H1 (cell line): ENCODE results near the gene TTLL1. TPM values are rescaled to one million over a fixed set of nuclear protein-coding genes. Genes with fewer than 3 reads are reported as not detected.

Experiments used
- CTCF ChIA-PET: fragments of 300-600 bp; sonication (Branson Sonifier 250); formaldehyde crosslinking; loops from one replicate; lab custom pipeline; 2021; ENCODE audit not compliant: partially characterized antibody; lab: Charles Lee
- POLR2A ChIA-PET: fragments of 300-600 bp; sonication (Branson Sonifier 250); formaldehyde crosslinking; loops from one replicate; lab custom pipeline; 2021; ENCODE audit warnings: inconsistent platforms; ENCODE audit not compliant: partially characterized antibody; lab: Charles Lee
- DNase-seq, 2 experiments: peaks; one replicate each; pipeline versions ENCODE4 v3.0.0 to v3.0.0-alpha.2; 2010 to 2022; ENCODE audit warnings: low spot score in 2 of 2, low read depth in 1 of 2, mixed read lengths in 1 of 2
- FAIRE-seq: peaks from 2 replicates; lab custom pipeline; 2011; peaks lifted over from hg19 to GRCh38; lab: Jason Lieb, UNC
- H2AFZ ChIP-seq: 2 replicates; pipeline ENCODE4 v1.8.1; 2012; ENCODE audit warnings: low read length, inconsistent platforms
- H2AK5ac ChIP-seq: 2 replicates; pipeline ENCODE4 v1.6.1; 2013; ENCODE audit warnings: low read depth, low read length
- H2BK120ac ChIP-seq: replicated peaks from 2 replicates; pipeline ENCODE3; 2013; ENCODE audit warnings: low read depth, low read length, inconsistent platforms
- H2BK12ac ChIP-seq: 2 replicates; pipeline ENCODE4 v1.6.1; 2013; ENCODE audit warnings: low read depth, low read length
- H2BK15ac ChIP-seq: 2 replicates; pipeline ENCODE4 v1.6.1; 2013; ENCODE audit warnings: low read length
- H2BK20ac ChIP-seq: 2 replicates; pipeline ENCODE4 v1.6.1; 2013; ENCODE audit warnings: low read length
- H2BK5ac ChIP-seq: 2 replicates; pipeline ENCODE4 v1.6.1; 2013; ENCODE audit warnings: low read depth, low read length
- H3K14ac ChIP-seq: 2 replicates; pipeline ENCODE4 v1.6.1; 2013; ENCODE audit warnings: inconsistent platforms; ENCODE audit not compliant: insufficient read length
- H3K18ac ChIP-seq: 2 replicates; pipeline ENCODE4 v1.6.1; 2013; ENCODE audit warnings: low read length; ENCODE audit errors: extremely low read depth
- H3K23ac ChIP-seq: 2 replicates; pipeline ENCODE4 v1.6.1; 2013; ENCODE audit warnings: inconsistent platforms; ENCODE audit not compliant: insufficient read length
- H3K23me2 ChIP-seq: 2 replicates; pipeline ENCODE4 v1.6.1; 2013; ENCODE audit warnings: low read depth, low read length
- H3K27ac ChIP-seq: 2 replicates; pipeline ENCODE4 v1.6.1; 2011; ENCODE audit warnings: low read depth, low read length, inconsistent platforms
- H3K27me3 ChIP-seq, 4 experiments: replicated peaks in 1 of 4; 1 replicate in 1 of 4; 2 replicates in 3 of 4; pipeline versions ENCODE4 v1.6.1 to v1.8.1; 2011 to 2013; ENCODE audit warnings: low read length in 3 of 4, mild to moderate bottlenecking in 3 of 4, inconsistent platforms in 2 of 4, mixed read lengths in 2 of 4, moderate library complexity in 1 of 4; ENCODE audit not compliant: control insufficient read depth in 3 of 4, insufficient read depth in 3 of 4; ENCODE audit errors: extremely low read depth in 1 of 4
- H3K36me3 ChIP-seq, 4 experiments: 2 replicates each; pipeline versions ENCODE4 v1.6.1 to v1.8.1; 2011 to 2013; ENCODE audit warnings: mild to moderate bottlenecking in 4 of 4, low read length in 3 of 4, moderate library complexity in 2 of 4, control low read depth in 1 of 4, inconsistent platforms in 1 of 4; ENCODE audit not compliant: insufficient read depth in 4 of 4, control insufficient read depth in 2 of 4
- H3K4ac ChIP-seq: replicated peaks from 2 replicates; pipeline ENCODE3; 2013; ENCODE audit warnings: low read length, low read depth, mixed read lengths, inconsistent platforms; ENCODE audit not compliant: insufficient read length
- H3K4me1 ChIP-seq, 4 experiments: replicated peaks in 1 of 4; 1 replicate in 1 of 4; 2 replicates in 3 of 4; pipeline versions ENCODE4 v1.6.1 to v1.8.1; 2011 to 2013; ENCODE audit warnings: low read length in 3 of 4, inconsistent platforms in 2 of 4, mixed read lengths in 1 of 4; ENCODE audit not compliant: insufficient read depth in 4 of 4, control insufficient read depth in 3 of 4
- H3K4me2 ChIP-seq, 2 experiments: 2 replicates each; pipeline versions ENCODE4 v1.6.1 to v1.8.1; 2011 to 2013; ENCODE audit warnings: low read depth in 2 of 2, low read length in 2 of 2, control low read depth in 1 of 2, inconsistent platforms in 1 of 2, mild to moderate bottlenecking in 1 of 2; ENCODE audit not compliant: insufficient read depth in 1 of 2
- H3K4me3 ChIP-seq, 4 experiments: fragments of 200-600, 300-600 bp in 1 of 4; sonication (generic), shearing (Covaris generic), sonication (Bioruptor Twin) in 1 of 4; 2 replicates each; pipeline versions ENCODE4 v1.5.1 to v1.8.1; 2011 to 2016; ENCODE audit warnings: low read length in 4 of 4, low read depth in 3 of 4, control low read depth in 2 of 4, inconsistent platforms in 2 of 4, mild to moderate bottlenecking in 2 of 4, mixed read lengths in 1 of 4, moderate library complexity in 1 of 4; ENCODE audit not compliant: insufficient read depth in 2 of 4; ENCODE audit errors: extremely low read depth in 1 of 4
- H3K56ac ChIP-seq: replicated peaks from 2 replicates; pipeline ENCODE3; 2013; ENCODE audit warnings: low read depth, mild to moderate bottlenecking, mixed read lengths, low read length, inconsistent platforms; ENCODE audit not compliant: insufficient read length
- H3K79me1 ChIP-seq: 2 replicates; pipeline ENCODE4 v1.6.1; 2013; ENCODE audit warnings: low read depth, low read length, control low read depth
- H3K79me2 ChIP-seq, 2 experiments: 2 replicates each; pipeline versions ENCODE4 v1.6.1 to v1.8.1; 2012 to 2013; ENCODE audit warnings: low read length in 2 of 2, mild to moderate bottlenecking in 2 of 2, inconsistent platforms in 1 of 2; ENCODE audit not compliant: insufficient read depth in 2 of 2, control insufficient read depth in 1 of 2
- H3K9ac ChIP-seq, 4 experiments: replicated peaks in 1 of 4; 1 replicate in 1 of 4; 2 replicates in 3 of 4; pipeline versions ENCODE4 v1.6.1 to v1.8.1; 2011 to 2013; ENCODE audit warnings: low read depth in 3 of 4, low read length in 3 of 4, control low read depth in 2 of 4, mild to moderate bottlenecking in 2 of 4, moderate library complexity in 2 of 4, inconsistent platforms in 1 of 4; ENCODE audit errors: extremely low read depth in 1 of 4
- H3K9me3 ChIP-seq, 2 experiments: 2 replicates each; pipeline versions ENCODE4 v1.6.1 to v1.8.1; 2012 to 2013; ENCODE audit warnings: mild to moderate bottlenecking in 2 of 2, moderate library complexity in 2 of 2, control low read depth in 1 of 2, inconsistent platforms in 1 of 2, low read depth in 1 of 2, low read length in 1 of 2, mixed read lengths in 1 of 2; ENCODE audit not compliant: insufficient read depth in 2 of 2
- H4K20me1 ChIP-seq, 2 experiments: replicated peaks in 1 of 2; 2 replicates each; pipeline versions ENCODE3 to v1.8.1; 2011 to 2013; ENCODE audit warnings: inconsistent platforms in 2 of 2, low read length in 2 of 2, mild to moderate bottlenecking in 1 of 2; ENCODE audit not compliant: insufficient read depth in 2 of 2, control insufficient read depth in 1 of 2
- H4K5ac ChIP-seq: 2 replicates; pipeline ENCODE4 v1.6.1; 2013; ENCODE audit warnings: low read length, low read depth, mixed read lengths, inconsistent platforms; ENCODE audit not compliant: insufficient read length
- H4K8ac ChIP-seq: 2 replicates; pipeline ENCODE4 v1.8.0; 2013; ENCODE audit warnings: mild to moderate bottlenecking, moderate library complexity, low read length, inconsistent platforms; ENCODE audit not compliant: insufficient read depth; ENCODE audit errors: extremely low read depth
- H4K91ac ChIP-seq: replicated peaks from 2 replicates; pipeline ENCODE3; 2013; ENCODE audit warnings: low read length, mixed read lengths, inconsistent platforms; ENCODE audit not compliant: insufficient read length
- ASH2L ChIP-seq: fragments of 200-600, 300-600 bp; sonication (generic); IDR thresholded peaks from one replicate; pipeline ENCODE4 v1.7.1; 2017; ENCODE audit warnings: low read length
- EGR1 ChIP-seq: IDR thresholded peaks from 2 replicates; pipeline ENCODE4 v1.6.1; 2011; ENCODE audit warnings: low read depth, low read length, borderline replicate concordance
- POU5F1 ChIP-seq: IDR thresholded peaks from 2 replicates; pipeline ENCODE4 v1.6.1; 2011; ENCODE audit warnings: low read depth, mild to moderate bottlenecking, low read length, moderate library complexity
- SIX5 ChIP-seq: IDR thresholded peaks from 2 replicates; pipeline ENCODE4 v1.6.1; 2011; ENCODE audit warnings: mild to moderate bottlenecking, low read depth, low read length
- SP2 ChIP-seq: IDR thresholded peaks from 2 replicates; pipeline ENCODE4 v1.6.1; 2012; ENCODE audit warnings: mild to moderate bottlenecking, low read length, inconsistent platforms
- SP4 ChIP-seq: IDR thresholded peaks from 2 replicates; pipeline ENCODE4 v1.6.1; 2012; ENCODE audit warnings: low read length, inconsistent platforms
- SRF ChIP-seq: IDR thresholded peaks from 2 replicates; pipeline ENCODE4 v1.6.1; 2011; ENCODE audit warnings: mild to moderate bottlenecking, low read depth, low read length, moderate library complexity
- WGBS, 2 experiments: shearing (Covaris generic) in 1 of 2; methylation state at CpG; one replicate each; pipeline versions ENCODE4 v1.1.6 to v1.1.7; 2013 to 2015; ENCODE audit warnings: low lambda C conversion rate in 2 of 2, mixed read lengths in 2 of 2, inconsistent platforms in 1 of 2, low coverage in 1 of 2, missing lambda C conversion rate in 1 of 2; ENCODE audit not compliant: insufficient replicate concordance in 2 of 2, insufficient coverage in 1 of 2, insufficient read length in 1 of 2; ENCODE audit errors: extremely low coverage in 1 of 2, missing lambda C conversion rate in 1 of 2; 5-methylcytosine and 5-hydroxymethylcytosine counted together
- polyA plus RNA-seq, 7 experiments: library from polyadenylated mRNA; depleted of rRNA in 3 of 7; stranded (reverse) in 5 of 7; unstranded in 2 of 7; fragments of >200 nt in 5 of 7; fragments of 200-250 nt in 2 of 7; gene quantifications; 1 replicate in 5 of 7; 2 replicates in 1 of 7; 4 replicates in 1 of 7; pipeline versions ENCODE4 v1.2.1 to v1.2.3, GENCODE V29; 2011 to 2013; ENCODE audit warnings: missing spikeins in 2 of 7, mixed read lengths in 2 of 7
- total RNA-seq: library from RNA; stranded (reverse); fragmentation: NEBNext Ultra II Directional; extraction: Animal tissue kit (Norgen Biotek cat#: 25700); gene quantifications from 2 replicates; pipeline ENCODE4 v1.2.1, GENCODE V29; 2021

Gene TTLL1
- total and polyA plus RNA-seq, 2 of the 8 experiments (the other 6 are each of a cell fraction or from before 2014, with no cell fraction given) = 5.0 to 13.8 TPM

GRCh38 chr22:43134553-43134952, 45.4 kb upstream of the TTLL1 start:
- peaks cover 5% of the 10 kb centered on the region for H3K79me1 ChIP-seq
- H4K8ac ChIP-seq = no peak overlapping the region
- H3K23ac ChIP-seq = no peak overlapping the region
- no peaks in the 10 kb centered on the region for H3K9me3 ChIP-seq
- H2BK5ac ChIP-seq = no peak overlapping the region
- no peak overlapping the region for H3K56ac ChIP-seq
- no peak overlapping the region for H2AFZ ChIP-seq
- no peak overlapping the region for H3K18ac ChIP-seq
- peaks cover 6 to 56% (median 17%) of the 10 kb centered on the region in 4 experiments; a peak in 6 of 8 replicates for H3K36me3 ChIP-seq
- peaks cover 0 to 14% of the 10 kb centered on the region in 2 experiments for H4K20me1 ChIP-seq
- H3K14ac ChIP-seq = no peak overlapping the region
- no peak overlapping the region for H3K4me2 ChIP-seq
- H3K9ac ChIP-seq = no peak overlapping the region
- H2BK120ac ChIP-seq = no peak overlapping the region
- WGBS, 2 experiments = 95% methylated on average over 4 of the region's 4 CpGs; no CpG with 5 or more reads in 1 of the 2 experiments
- H2BK20ac ChIP-seq = no peak overlapping the region
- H3K4me1 ChIP-seq = no peaks in the 10 kb centered on the region; a peak in 2 of 7 replicates
- DNase-seq (no peak), FAIRE-seq (no peak)
- no peak overlapping the region for H2AK5ac ChIP-seq
- no peaks in the 10 kb centered on the region for H3K27me3 ChIP-seq
- no peak overlapping the region for H2BK15ac ChIP-seq
- no peak overlapping the region for H4K5ac ChIP-seq
- TF ChIP-seq SP2 = no peak
- TF ChIP-seq SP4 = no peak
- TF ChIP-seq POU5F1 = no peak
- no peak for TF ChIP-seq SIX5
- no peak for TF ChIP-seq SRF
- no peak for TF ChIP-seq ASH2L
- no peak for TF ChIP-seq EGR1
- H3K23me2 ChIP-seq = no peaks in the 10 kb centered on the region
- H4K91ac ChIP-seq = no peak overlapping the region
- no peak overlapping the region for H3K27ac ChIP-seq
- ChIA-PET CTCF (interaction anchor here (1.1 to 2.6 kb wide), 5 partner anchors 8 to 56 kb away, joined by 3 to 10 read pairs (median 4); no protein-coding TSS in a partner anchor), POLR2A (interaction anchor here (1.5 kb wide), 1 partner anchor 32 kb away, joined by 3 read pairs; no protein-coding TSS in a partner anchor)
- no peak overlapping the region for H3K4me3 ChIP-seq
- H3K79me2 ChIP-seq = no peaks in the 10 kb centered on the region
- no peak overlapping the region for H3K4ac ChIP-seq
- H2BK12ac ChIP-seq = no peak overlapping the region
